B cell (primary cell): ENCODE measurements around the gene CIBAR2.

Experiments used
- CTCF ChIP-seq: fragments of 200-600 bp; IDR thresholded peaks from one replicate; pipeline ENCODE4 v1.8.0; 2022; ENCODE audit warnings: antibody characterized with exemption, mild to moderate bottlenecking
- EZH2 ChIP-seq: IDR thresholded peaks from 2 replicates; pipeline ENCODE4 v1.6.1; 2012; ENCODE audit warnings: borderline replicate concordance, low read depth, mild to moderate bottlenecking, moderate library complexity, low read length; ENCODE audit not compliant: insufficient read depth, poor library complexity, severe bottlenecking

- TF ChIP-seq CTCF (no peak), EZH2 (no peak)
Measured at GRCh38 chr16:85103114-85104079, 8.9 kb downstream of the CIBAR2 start.
